HepG2 (cell line): ENCODE measurements around the gene FBN3. TPM values are rescaled to one million over a fixed set of nuclear protein-coding genes. Genes with fewer than 3 reads are reported as not detected.

ENCODE experiments used
- HHEX ChIP-seq: IDR thresholded peaks from 2 replicates; pipeline ENCODE4 v1.6.1; 2016; ENCODE audit warnings: control low read depth
- HOXA9 ChIP-seq: sonication (generic); formaldehyde crosslinking; IDR thresholded peaks from 2 replicates; pipeline ENCODE4 v1.8.1; 2022; ENCODE audit warnings: missing genetic modification reagents, mild to moderate bottlenecking, moderate library complexity, borderline replicate concordance
- IRF2 ChIP-seq: IDR thresholded peaks from 2 replicates; pipeline ENCODE4 v1.6.1; 2018; ENCODE audit warnings: missing genetic modification reagents, missing compliant biosample characterization
- JUND ChIP-seq: sonication (generic); formaldehyde crosslinking; IDR thresholded peaks from 2 replicates; pipeline ENCODE4 v1.8.0; 2022; ENCODE audit warnings: mild to moderate bottlenecking, missing genetic modification reagents
- MEIS2 ChIP-seq: sonication (generic); formaldehyde crosslinking; IDR thresholded peaks from 2 replicates; pipeline ENCODE4 v1.9.0; 2021; ENCODE audit warnings: mild to moderate bottlenecking, missing genetic modification reagents
- MTA1 ChIP-seq: sonication (generic); formaldehyde crosslinking; IDR thresholded peaks from 2 replicates; pipeline ENCODE4 v1.4.0; 2020; ENCODE audit warnings: missing genetic modification reagents, mild to moderate bottlenecking, borderline replicate concordance
- NR2C2 ChIP-seq: sonication (generic); formaldehyde crosslinking; IDR thresholded peaks from 2 replicates; pipeline ENCODE4 v1.4.0; 2020; ENCODE audit warnings: missing genetic modification reagents, mild to moderate bottlenecking, moderate library complexity, borderline replicate concordance
- PHF5A ChIP-seq: IDR thresholded peaks from one replicate; pipeline ENCODE4 v1.6.1; 2018; ENCODE audit warnings: low read depth, missing genetic modification reagents; ENCODE audit not compliant: unreplicated experiment
- PRDM10 ChIP-seq: sonication (generic); formaldehyde crosslinking; IDR thresholded peaks from 2 replicates; pipeline ENCODE4 v1.4.0; 2020; ENCODE audit warnings: low read depth, missing genetic modification reagents
- RXRB ChIP-seq: IDR thresholded peaks from 2 replicates; pipeline ENCODE4 v1.6.1; 2016; ENCODE audit warnings: borderline replicate concordance, missing genetic modification reagents, missing compliant biosample characterization
- SP4 ChIP-seq: sonication (generic); formaldehyde crosslinking; IDR thresholded peaks from 2 replicates; pipeline ENCODE4 v1.8.1; 2023; ENCODE audit warnings: mild to moderate bottlenecking, missing genetic modification reagents
- TEAD3 ChIP-seq: optimal IDR thresholded peaks from 2 replicates; pipeline ENCODE3; 2016; ENCODE audit warnings: borderline replicate concordance
- ZBTB34 ChIP-seq: sonication (generic); formaldehyde crosslinking; IDR thresholded peaks from 2 replicates; pipeline ENCODE4 v1.8.0; 2022; ENCODE audit warnings: mild to moderate bottlenecking, missing genetic modification reagents
- ZBTB7B ChIP-seq: sonication (generic); formaldehyde crosslinking; IDR thresholded peaks from 2 replicates; pipeline ENCODE4 v1.4.0; 2020; ENCODE audit warnings: missing genetic modification reagents
- ZNF24 ChIP-seq: fragments of 450-650 bp; IDR thresholded peaks from 2 replicates; pipeline ENCODE4 v1.6.1; 2017; ENCODE audit warnings: antibody characterized with exemption, mild to moderate bottlenecking
- ZNF614 ChIP-seq: IDR thresholded peaks from 2 replicates; pipeline ENCODE4 v1.6.1; 2018; ENCODE audit warnings: missing biosample characterization, missing genetic modification reagents, inconsistent platforms, borderline replicate concordance
- polyA plus RNA-seq, 8 experiments: library from polyadenylated mRNA; depleted of rRNA in 3 of 8; stranded (reverse) in 7 of 8; unstranded in 1 of 8; fragments of >200 nt; fragmentation: Illumina TruSeq in 4 of 8; extraction: Trizol in 4 of 8; gene quantifications; 2 replicates each; pipeline versions ENCODE4 v1.2.1 to v1.2.3, GENCODE V29; 2011 to 2016; ENCODE audit warnings: low read depth in 4 of 8, missing spikeins in 1 of 8, mixed read lengths in 1 of 8; ENCODE audit not compliant: insufficient read depth in 1 of 8
- total RNA-seq, 5 experiments: library from RNA; depleted of rRNA; stranded (reverse); fragments of >200 nt; fragmentation: Illumina TruSeq; extraction: Trizol; gene quantifications; 2 replicates each; pipeline ENCODE4 v1.2.3, GENCODE V29; 2016; ENCODE audit warnings: low read depth in 1 of 5
- TF ChIP-seq, protein P1 (sequence below), 2 experiments: sonication (generic) in 1 of 2; formaldehyde crosslinking in 1 of 2; IDR thresholded peaks; 2 replicates each; pipeline versions ENCODE4 v1.6.1 to v1.9.0; 2014 to 2022; ENCODE audit warnings: antibody characterized with exemption in 1 of 2, borderline replicate concordance in 1 of 2, inconsistent platforms in 1 of 2, low read depth in 1 of 2, missing genetic modification reagents in 1 of 2

The FBN3 gene
- total and polyA plus RNA-seq, 2 of the 13 experiments (the other 11 are each of a cell fraction or from before 2014, with no cell fraction given) = 0.20 to 1.3 TPM

GRCh38 chr19:8085598-8086408 lies 63.6 kb downstream of the FBN3 start (continued):
- peak; percentile 49; the same call in 1 of the 2 replicates for TF ChIP-seq ZBTB34 (CRISPR knock-in tag)
- TF ChIP-seq ZBTB7B (CRISPR knock-in tag) = peak; percentile 65; the same call in 1 of the 2 replicates
- peak; percentile 41; the same call in 1 of the 2 replicates for TF ChIP-seq MEIS2 (CRISPR knock-in tag)
- peak; percentile 74; the same call in 1 of the 2 replicates for TF ChIP-seq ZNF614 (CRISPR knock-in tag)
- peak; percentile 58; the same call in 1 of the 2 replicates for TF ChIP-seq JUND (CRISPR knock-in tag)
- peak; percentile 94 for TF ChIP-seq TEAD3 (CRISPR knock-in tag)
- TF ChIP-seq PHF5A (CRISPR knock-in tag) = peak; percentile 60
- no peak for TF ChIP-seq HOXA9 (CRISPR knock-in tag)
- no peak for TF ChIP-seq ZNF24
- peak; percentile 68 for TF ChIP-seq IRF2 (CRISPR knock-in tag)
- TF ChIP-seq, protein P1, sequence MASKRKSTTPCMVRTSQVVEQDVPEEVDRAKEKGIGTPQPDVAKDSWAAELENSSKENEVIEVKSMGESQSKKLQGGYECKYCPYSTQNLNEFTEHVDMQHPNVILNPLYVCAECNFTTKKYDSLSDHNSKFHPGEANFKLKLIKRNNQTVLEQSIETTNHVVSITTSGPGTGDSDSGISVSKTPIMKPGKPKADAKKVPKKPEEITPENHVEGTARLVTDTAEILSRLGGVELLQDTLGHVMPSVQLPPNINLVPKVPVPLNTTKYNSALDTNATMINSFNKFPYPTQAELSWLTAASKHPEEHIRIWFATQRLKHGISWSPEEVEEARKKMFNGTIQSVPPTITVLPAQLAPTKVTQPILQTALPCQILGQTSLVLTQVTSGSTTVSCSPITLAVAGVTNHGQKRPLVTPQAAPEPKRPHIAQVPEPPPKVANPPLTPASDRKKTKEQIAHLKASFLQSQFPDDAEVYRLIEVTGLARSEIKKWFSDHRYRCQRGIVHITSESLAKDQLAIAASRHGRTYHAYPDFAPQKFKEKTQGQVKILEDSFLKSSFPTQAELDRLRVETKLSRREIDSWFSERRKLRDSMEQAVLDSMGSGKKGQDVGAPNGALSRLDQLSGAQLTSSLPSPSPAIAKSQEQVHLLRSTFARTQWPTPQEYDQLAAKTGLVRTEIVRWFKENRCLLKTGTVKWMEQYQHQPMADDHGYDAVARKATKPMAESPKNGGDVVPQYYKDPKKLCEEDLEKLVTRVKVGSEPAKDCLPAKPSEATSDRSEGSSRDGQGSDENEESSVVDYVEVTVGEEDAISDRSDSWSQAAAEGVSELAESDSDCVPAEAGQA (IDR thresholded peaks at IDR 0.05; ENCODE audit: low read depth) = peak; percentile 71
- TF ChIP-seq, protein P1 (CRISPR knock-in tag; IDR thresholded peaks at IDR 0.05; ENCODE audit: borderline replicate concordance) = no peak
- peak; percentile 45; the same call in 1 of the 2 replicates for TF ChIP-seq SP4 (CRISPR knock-in tag)
- peak; percentile 47; the same call in 1 of the 2 replicates for TF ChIP-seq HHEX (CRISPR knock-in tag)
- TF ChIP-seq NR2C2 (CRISPR knock-in tag) = peak; percentile 70
- peak; percentile 78; the same call in 1 of the 2 replicates for TF ChIP-seq MTA1 (CRISPR knock-in tag)
- peak; percentile 96 for TF ChIP-seq RXRB (CRISPR knock-in tag)
- 0 out of 2 replicates have a peak, but pooled peaks have one; percentile 64 for TF ChIP-seq PRDM10 (CRISPR knock-in tag)
